Endothelial cell of umbilical vein (primary cell): ENCODE results near the gene TMEM154. TPM values are rescaled to one million over a fixed set of nuclear protein-coding genes. Genes with fewer than 3 reads are reported as not detected.

Experiments used
- BruUV-seq: library from RNA; stranded (reverse); fragments of 400-500 nt; replicated peaks from 2 replicates; lab custom pipeline; 2021; lab: Mats Ljungman, UMichigan
- CTCF ChIA-PET: fragments of 300-600, 350-600 bp; sonication (Branson Sonifier 250); formaldehyde crosslinking; loops from one replicate; lab custom pipeline; 2021; ENCODE audit warnings: antibody characterized with exemption, inconsistent platforms; lab: Charles Lee
- POLR2A ChIA-PET: fragments of 300-600, 350-600 bp; sonication (Branson Sonifier 250); formaldehyde crosslinking; loops from one replicate; lab custom pipeline; 2021; ENCODE audit warnings: antibody characterized with exemption, inconsistent platforms; lab: Charles Lee
- DNase-seq: peaks from one replicate; pipeline ENCODE4 v3.0.0-alpha.2; 2011; ENCODE audit warnings: low read depth, low spot score
- FAIRE-seq: peaks from 2 replicates; lab custom pipeline; 2011; peaks lifted over from hg19 to GRCh38; lab: Jason Lieb, UNC
- H2AFZ ChIP-seq: 2 replicates; pipeline ENCODE4 v1.6.0; 2012; ENCODE audit warnings: low read depth, low read length, control low read depth, inconsistent platforms
- H3K27ac ChIP-seq: 2 replicates; pipeline ENCODE4 v1.5.1; 2011; ENCODE audit warnings: low read depth, mild to moderate bottlenecking, control low read depth, low read length, moderate library complexity; ENCODE audit not compliant: insufficient read depth
- H3K27me3 ChIP-seq, 2 experiments: 2 replicates each; pipeline versions ENCODE4 v1.6.0 to v1.6.1; 2011; ENCODE audit warnings: low read length in 2 of 2, mixed read lengths in 1 of 2; ENCODE audit not compliant: control insufficient read depth in 2 of 2, insufficient read depth in 2 of 2
- H3K36me3 ChIP-seq, 2 experiments: 2 replicates in 1 of 2; 3 replicates in 1 of 2; pipeline ENCODE4 v1.5.1; 2011; ENCODE audit warnings: low read length in 2 of 2, mild to moderate bottlenecking in 1 of 2, moderate library complexity in 1 of 2; ENCODE audit not compliant: control insufficient read depth in 2 of 2, insufficient read depth in 2 of 2; ENCODE audit errors: extremely low read depth in 1 of 2
- H3K4me1 ChIP-seq: 3 replicates; pipeline ENCODE4 v1.5.1; 2011; ENCODE audit warnings: mild to moderate bottlenecking, low read length; ENCODE audit not compliant: control insufficient read depth, insufficient read depth; ENCODE audit errors: extremely low read depth
- H3K4me2 ChIP-seq: 2 replicates; pipeline ENCODE4 v1.6.1; 2011; ENCODE audit warnings: low read length, control low read depth, mixed read lengths; ENCODE audit not compliant: insufficient read depth
- H3K4me3 ChIP-seq, 3 experiments: fragments of 200-600 bp in 1 of 3; sonication (generic), shearing (Covaris generic) in 1 of 3; replicated peaks in 1 of 3; 2 replicates each; pipeline ENCODE4 v1.5.1; 2011 to 2016; ENCODE audit warnings: control low read depth in 3 of 3, low read length in 3 of 3, mild to moderate bottlenecking in 2 of 3, inconsistent platforms in 1 of 3, low read depth in 1 of 3, moderate library complexity in 1 of 3; ENCODE audit not compliant: insufficient read depth in 1 of 3
- H3K79me2 ChIP-seq: 2 replicates; pipeline ENCODE4 v1.6.0; 2012; ENCODE audit warnings: low read length, inconsistent platforms; ENCODE audit not compliant: control insufficient read depth, insufficient read depth
- H3K9ac ChIP-seq: replicated peaks from 2 replicates; pipeline ENCODE3; 2011; ENCODE audit warnings: low read length, control low read depth; ENCODE audit not compliant: insufficient read depth; ENCODE audit errors: extremely low read depth
- H3K9me1 ChIP-seq: replicated peaks from 3 replicates; pipeline ENCODE4 v1.6.0; 2011; ENCODE audit warnings: mild to moderate bottlenecking, low read length; ENCODE audit not compliant: control insufficient read depth, insufficient read depth; ENCODE audit errors: extremely low read depth
- H3K9me3 ChIP-seq: replicated peaks from 2 replicates; pipeline ENCODE4 v1.5.1; 2012; ENCODE audit warnings: low read length, inconsistent platforms; ENCODE audit not compliant: control insufficient read depth, insufficient read depth
- H4K20me1 ChIP-seq: replicated peaks from 2 replicates; pipeline ENCODE3; 2011; ENCODE audit warnings: mild to moderate bottlenecking, low read length; ENCODE audit not compliant: control insufficient read depth, insufficient read depth; ENCODE audit errors: extremely low read depth
- EZH2 ChIP-seq: IDR thresholded peaks from 2 replicates; pipeline ENCODE4 v1.6.1; 2012; ENCODE audit warnings: borderline replicate concordance, low read depth, mild to moderate bottlenecking, moderate library complexity, low read length, inconsistent platforms; ENCODE audit not compliant: severe bottlenecking
- FOS ChIP-seq: IDR thresholded peaks from 2 replicates; pipeline ENCODE4 v1.6.1; 2011; ENCODE audit warnings: mild to moderate bottlenecking, low read length, moderate library complexity, borderline replicate concordance; ENCODE audit not compliant: insufficient read depth
- GATA2 ChIP-seq: IDR thresholded peaks from 2 replicates; pipeline ENCODE4 v1.7.0; 2011; ENCODE audit warnings: low read depth, mild to moderate bottlenecking, moderate library complexity, mixed read lengths, low read length; ENCODE audit not compliant: insufficient read length, insufficient read depth
- JUN ChIP-seq: IDR thresholded peaks from 2 replicates; pipeline ENCODE4 v1.6.1; 2011; ENCODE audit warnings: borderline replicate concordance, low read depth; ENCODE audit not compliant: insufficient read length, insufficient read depth
- MYC ChIP-seq: IDR thresholded peaks from one replicate; pipeline ENCODE4 v1.6.1; 2011; ENCODE audit warnings: mild to moderate bottlenecking, low read depth, low read length
- POLR2A ChIP-seq: IDR thresholded peaks from 2 replicates; pipeline ENCODE4 v1.6.1; 2012; ENCODE audit warnings: low read depth, mild to moderate bottlenecking, control low read depth, low read length
- POLR2AphosphoS5 ChIP-seq: IDR thresholded peaks from 2 replicates; pipeline ENCODE4 v1.6.1; 2012; ENCODE audit warnings: low read depth, mild to moderate bottlenecking, control low read depth, low read length, moderate library complexity; ENCODE audit not compliant: insufficient read depth
- dilution Hi-C: fragments of 300-500 bp; cut with MboI; formaldehyde crosslinking; loops from one replicate; pipeline ENCODE4 v1.15.0; 2019; ENCODE audit warnings: low sequenced_read_pairs; ENCODE audit not compliant: extremely low pct_ligation_motif_present
- intact Hi-C: fragments of 100-400 bp; cut with micrococcal nuclease; formaldehyde crosslinking; loops from one replicate; pipeline ENCODE4 v1.10.0; 2022
- polyA plus RNA-seq, 4 experiments: library from polyadenylated mRNA; depleted of rRNA in 3 of 4; stranded (reverse) in 3 of 4; unstranded in 1 of 4; fragments of >200 nt; gene quantifications; 2 replicates each; pipeline versions ENCODE4 v1.2.1 to v1.2.3, GENCODE V29; 2011 to 2012; ENCODE audit warnings: missing spikeins in 1 of 4
- total RNA-seq: library from RNA; stranded (reverse); gene quantifications from 2 replicates; pipeline ENCODE4 v1.2.3, GENCODE V29; 2021
- TF ChIP-seq, protein P1 (sequence below), 2 donors: IDR thresholded peaks; 1 replicate in 1 of 2; 2 replicates in 1 of 2; pipeline ENCODE4 v1.5.1; 2011; ENCODE audit warnings: low read length in 2 of 2, mild to moderate bottlenecking in 2 of 2, moderate library complexity in 2 of 2, control low read depth in 1 of 2, inconsistent platforms in 1 of 2, low read depth in 1 of 2; ENCODE audit not compliant: insufficient read depth in 1 of 2; ENCODE audit errors: extremely low read depth in 1 of 2
- TF ChIP-seq, protein P2 (sequence below): IDR thresholded peaks from 2 replicates; pipeline ENCODE4 v1.6.1; 2011; ENCODE audit not compliant: insufficient read depth, insufficient read length

TMEM154 gene
- total and polyA plus RNA-seq, 2 donors (not counting 3 experiments of a cell fraction or from before 2014, with no cell fraction given) = 5.4 to 50.0 TPM

DNA sequence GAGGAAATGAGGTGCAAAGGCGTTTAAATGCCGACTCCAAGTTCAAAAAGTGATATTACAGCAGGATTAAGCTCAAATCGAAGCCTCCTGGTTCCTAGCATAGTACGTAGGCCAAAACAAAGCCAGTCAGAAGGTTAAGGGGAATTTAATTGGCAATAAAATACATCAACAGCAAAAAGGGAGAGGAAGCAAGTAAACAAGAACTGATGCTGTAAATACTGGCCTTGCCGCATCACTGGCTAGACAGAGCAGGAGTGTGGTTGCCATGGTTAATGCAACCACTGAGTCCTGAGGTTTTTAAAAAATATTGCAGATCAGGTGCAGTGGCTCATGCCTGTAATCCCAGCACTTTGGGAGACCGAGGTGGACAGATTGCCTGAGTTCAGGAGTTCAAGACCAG, 80.7 kb downstream of the TMEM154 start:
- no peaks in the 10 kb centered on the region for H3K9me1 ChIP-seq
- TF ChIP-seq MYC = no peak
- TF ChIP-seq, protein P1, sequence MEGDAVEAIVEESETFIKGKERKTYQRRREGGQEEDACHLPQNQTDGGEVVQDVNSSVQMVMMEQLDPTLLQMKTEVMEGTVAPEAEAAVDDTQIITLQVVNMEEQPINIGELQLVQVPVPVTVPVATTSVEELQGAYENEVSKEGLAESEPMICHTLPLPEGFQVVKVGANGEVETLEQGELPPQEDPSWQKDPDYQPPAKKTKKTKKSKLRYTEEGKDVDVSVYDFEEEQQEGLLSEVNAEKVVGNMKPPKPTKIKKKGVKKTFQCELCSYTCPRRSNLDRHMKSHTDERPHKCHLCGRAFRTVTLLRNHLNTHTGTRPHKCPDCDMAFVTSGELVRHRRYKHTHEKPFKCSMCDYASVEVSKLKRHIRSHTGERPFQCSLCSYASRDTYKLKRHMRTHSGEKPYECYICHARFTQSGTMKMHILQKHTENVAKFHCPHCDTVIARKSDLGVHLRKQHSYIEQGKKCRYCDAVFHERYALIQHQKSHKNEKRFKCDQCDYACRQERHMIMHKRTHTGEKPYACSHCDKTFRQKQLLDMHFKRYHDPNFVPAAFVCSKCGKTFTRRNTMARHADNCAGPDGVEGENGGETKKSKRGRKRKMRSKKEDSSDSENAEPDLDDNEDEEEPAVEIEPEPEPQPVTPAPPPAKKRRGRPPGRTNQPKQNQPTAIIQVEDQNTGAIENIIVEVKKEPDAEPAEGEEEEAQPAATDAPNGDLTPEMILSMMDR (IDR thresholded peaks at IDR 0.05; ENCODE audit: extremely low read depth in 1 of 2, insufficient read depth in 1 of 2, low read depth in 1 of 2, low read length in 2 of 2) = no peak
- no peak for TF ChIP-seq POLR2AphosphoS5
- TF ChIP-seq FOS = no peak
- TF ChIP-seq, protein P2, sequence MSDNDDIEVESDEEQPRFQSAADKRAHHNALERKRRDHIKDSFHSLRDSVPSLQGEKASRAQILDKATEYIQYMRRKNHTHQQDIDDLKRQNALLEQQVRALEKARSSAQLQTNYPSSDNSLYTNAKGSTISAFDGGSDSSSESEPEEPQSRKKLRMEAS = no peak
- TF ChIP-seq EZH2 = no peak
- no peak for TF ChIP-seq JUN
- TF ChIP-seq POLR2A = no peak
- no peak for TF ChIP-seq GATA2
- no peak overlapping the region for H3K4me2 ChIP-seq
- DNase-seq = no peak
- no peaks in the 10 kb centered on the region for H3K4me1 ChIP-seq
- H3K9me3 ChIP-seq = no peaks in the 10 kb centered on the region
- no peaks in the 10 kb centered on the region for H3K36me3 ChIP-seq
- no peak overlapping the region for H3K4me3 ChIP-seq
- peaks cover 6% of the 10 kb centered on the region in 2 experiments for H3K27me3 ChIP-seq
- no peak overlapping the region for H3K9ac ChIP-seq
- dilution Hi-C loops = no loop called here
- H3K79me2 ChIP-seq = no peaks in the 10 kb centered on the region
- no peaks in the 10 kb centered on the region for H4K20me1 ChIP-seq
- no peak overlapping the region for H3K27ac ChIP-seq
- no TSS peak for BruUV-seq
- intact Hi-C loops = no loop called here
- FAIRE-seq = no peak
- CTCF ChIA-PET = interaction anchor here (1.3 kb wide), 1 partner anchor 8 kb away, joined by 5 read pairs; no protein-coding TSS in a partner anchor
- no peak overlapping the region for H2AFZ ChIP-seq
- POLR2A ChIA-PET = no interaction called here
